ENCODE data around the gene TFB1M. TPM values are rescaled to one million over a fixed set of nuclear protein-coding genes. Genes with fewer than 3 reads are reported as not detected.

TFB1M gene
- total RNA-seq, 2 experiments from 2014 or later, result 7.2 to 9.2 TPM

DNA sequence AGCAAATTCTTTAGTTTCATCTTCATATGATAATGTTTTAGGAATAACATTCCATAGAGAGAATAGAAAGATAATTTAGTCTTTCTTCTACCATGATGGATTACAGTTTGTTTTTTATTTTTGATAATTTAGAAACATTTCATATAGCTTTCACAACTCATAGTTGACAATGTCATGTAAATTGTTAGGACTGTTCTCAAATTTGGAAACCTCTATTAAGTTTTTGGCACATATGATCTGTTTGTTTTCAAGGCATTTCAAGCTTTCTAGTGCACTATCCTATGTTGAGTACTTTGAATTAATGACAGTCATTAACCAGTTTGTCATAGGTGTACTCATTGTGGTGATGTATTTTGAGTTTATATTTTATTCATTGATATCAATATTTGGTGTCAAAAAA, 10.7 kb upstream of the TFB1M start:
- no peaks in the 10 kb centered on the region for H3K27me3 ChIP-seq (ENCODE audit: control insufficient read depth in 1 of 2, insufficient read depth in 2 of 2, low read length in 2 of 2)
- no peaks in the 10 kb centered on the region for H3K9me3 ChIP-seq (ENCODE audit: control insufficient read depth in 1 of 2, insufficient read depth in 1 of 2, low read length in 2 of 2)
- Mint-ChIP-seq H3K27me3 (no peaks in the 10 kb centered on the region), H3K27ac (no peak overlapping the region), H3K36me3 (ENCODE audit: low read depth) (no peaks in the 10 kb centered on the region), H3K9me3 (no peaks in the 10 kb centered on the region), H3K4me3 (no peak overlapping the region), H3K4me1 (ENCODE audit: low read depth) (peaks cover 13% of the 10 kb centered on the region)
- CTCF ChIA-PET, result no interaction called here
- POLR2A ChIA-PET, result no interaction called here
- H3K36me3 ChIP-seq (ENCODE audit: insufficient read depth, low read length), result no peaks in the 10 kb centered on the region
- H3K27ac ChIP-seq (ENCODE audit: low read depth in 1 of 2, low read length in 2 of 2), result no peak overlapping the region
- no peak for DNase-seq
- intact Hi-C loops (cut with DNase I, micrococcal nuclease), result loop anchor here (5.0 to 10.0 kb wide), 4 partner anchors 1070 to 1947 kb away; no protein-coding TSS in a partner anchor
- TF ChIP-seq, protein P1, sequence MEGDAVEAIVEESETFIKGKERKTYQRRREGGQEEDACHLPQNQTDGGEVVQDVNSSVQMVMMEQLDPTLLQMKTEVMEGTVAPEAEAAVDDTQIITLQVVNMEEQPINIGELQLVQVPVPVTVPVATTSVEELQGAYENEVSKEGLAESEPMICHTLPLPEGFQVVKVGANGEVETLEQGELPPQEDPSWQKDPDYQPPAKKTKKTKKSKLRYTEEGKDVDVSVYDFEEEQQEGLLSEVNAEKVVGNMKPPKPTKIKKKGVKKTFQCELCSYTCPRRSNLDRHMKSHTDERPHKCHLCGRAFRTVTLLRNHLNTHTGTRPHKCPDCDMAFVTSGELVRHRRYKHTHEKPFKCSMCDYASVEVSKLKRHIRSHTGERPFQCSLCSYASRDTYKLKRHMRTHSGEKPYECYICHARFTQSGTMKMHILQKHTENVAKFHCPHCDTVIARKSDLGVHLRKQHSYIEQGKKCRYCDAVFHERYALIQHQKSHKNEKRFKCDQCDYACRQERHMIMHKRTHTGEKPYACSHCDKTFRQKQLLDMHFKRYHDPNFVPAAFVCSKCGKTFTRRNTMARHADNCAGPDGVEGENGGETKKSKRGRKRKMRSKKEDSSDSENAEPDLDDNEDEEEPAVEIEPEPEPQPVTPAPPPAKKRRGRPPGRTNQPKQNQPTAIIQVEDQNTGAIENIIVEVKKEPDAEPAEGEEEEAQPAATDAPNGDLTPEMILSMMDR (IDR thresholded peaks at IDR 0.05), result no peak
- no peaks in the 10 kb centered on the region for H3K4me1 ChIP-seq (ENCODE audit: insufficient read depth, low read length)
- no peak overlapping the region for H3K4me3 ChIP-seq (ENCODE audit: low read length)
- ATAC-seq (ENCODE audit: poor library complexity), result no peak

DNA sequence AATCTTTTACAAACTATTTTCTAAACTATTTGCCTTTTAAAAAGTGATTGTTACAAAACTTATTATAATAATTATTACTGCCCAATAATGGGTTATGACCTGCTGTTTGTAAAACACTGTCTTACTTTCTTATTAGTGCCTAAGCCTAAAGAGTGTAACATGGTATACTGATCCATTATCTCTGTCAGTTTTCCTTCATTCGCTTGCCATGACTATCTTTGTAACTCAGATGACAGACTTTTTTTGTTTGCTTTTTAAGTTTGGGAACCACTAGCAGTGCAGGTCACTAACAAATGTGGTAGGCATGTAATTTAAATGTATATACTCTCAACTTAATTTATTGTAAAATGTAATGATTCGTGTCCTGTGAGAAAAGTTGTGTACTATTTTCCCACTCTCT, 9.9 kb upstream of the TFB1M start:
- no peaks in the 10 kb centered on the region for H3K36me3 ChIP-seq (ENCODE audit: insufficient read depth, low read length)
- H3K27me3 ChIP-seq (ENCODE audit: control insufficient read depth in 1 of 2, insufficient read depth in 2 of 2, low read length in 2 of 2), result no peaks in the 10 kb centered on the region
- H3K27ac ChIP-seq (ENCODE audit: low read depth in 1 of 2, low read length in 2 of 2), result no peak overlapping the region
- H3K4me1 ChIP-seq (ENCODE audit: insufficient read depth, low read length), result no peaks in the 10 kb centered on the region
- ATAC-seq (ENCODE audit: poor library complexity) (no peak), DNase-seq (no peak)
- Mint-ChIP-seq H3K4me3 (no peak overlapping the region), H3K9me3 (no peaks in the 10 kb centered on the region), H3K36me3 (ENCODE audit: low read depth) (no peaks in the 10 kb centered on the region), H3K27ac (no peak overlapping the region), H3K27me3 (no peaks in the 10 kb centered on the region), H3K4me1 (ENCODE audit: low read depth) (peaks cover 13% of the 10 kb centered on the region)
- no peak overlapping the region for H3K4me3 ChIP-seq (ENCODE audit: low read length)
- H3K9me3 ChIP-seq (ENCODE audit: control insufficient read depth in 1 of 2, insufficient read depth in 1 of 2, low read length in 2 of 2), result no peaks in the 10 kb centered on the region
- TF ChIP-seq, protein P1 (IDR thresholded peaks at IDR 0.05), result no peak
- CTCF ChIA-PET, result no interaction called here
- intact Hi-C loops (cut with DNase I, micrococcal nuclease), result loop anchor here in 1 of 2 experiments (5.0 to 10.0 kb wide), 3 partner anchors 1071 to 1948 kb away; no protein-coding TSS in a partner anchor
- POLR2A ChIA-PET, result no interaction called here

DNA sequence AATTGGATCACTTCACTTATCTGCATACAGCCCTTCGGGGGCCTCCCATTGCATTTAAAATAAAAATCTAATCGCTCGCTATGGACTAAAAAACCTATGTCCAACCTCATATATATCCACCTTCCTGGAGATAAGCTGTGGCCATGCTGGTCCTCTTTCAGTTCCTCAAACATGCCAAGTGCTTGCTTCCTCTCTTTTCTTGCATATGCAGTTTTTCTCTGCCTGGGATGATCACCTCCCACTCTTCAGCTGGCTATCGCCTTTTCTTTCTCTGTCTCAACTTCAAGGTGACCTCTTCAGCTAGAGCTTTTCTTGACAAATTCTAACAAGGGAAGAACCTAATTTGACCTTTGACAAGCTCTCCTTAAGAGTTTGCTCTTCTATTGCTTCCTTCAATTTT, 5.6 kb upstream of the TFB1M start:
- intact Hi-C loops (cut with DNase I, micrococcal nuclease), result loop anchor here (5.0 to 10.0 kb wide), 6 partner anchors 143 to 1952 kb away; partner anchors contain the start of gene ARID1B (in 1 of the 2)
- H3K36me3 Mint-ChIP-seq (ENCODE audit: low read depth), result no peaks in the 10 kb centered on the region
- peaks cover 7% of the 10 kb centered on the region for H3K4me1 Mint-ChIP-seq (ENCODE audit: low read depth)
- H3K27ac Mint-ChIP-seq, result no peak overlapping the region
- no peaks in the 10 kb centered on the region for H3K27me3 ChIP-seq (ENCODE audit: control insufficient read depth in 1 of 2, insufficient read depth in 2 of 2, low read length in 2 of 2)
- ATAC-seq (ENCODE audit: poor library complexity), result no peak
- TF ChIP-seq, protein P1 (IDR thresholded peaks at IDR 0.05), result no peak
- H3K9me3 Mint-ChIP-seq, result no peaks in the 10 kb centered on the region
- H3K9me3 ChIP-seq (ENCODE audit: control insufficient read depth in 1 of 2, insufficient read depth in 1 of 2, low read length in 2 of 2), result no peaks in the 10 kb centered on the region
- ChIA-PET CTCF (interaction anchor here (0.7 kb wide), 1 partner anchor 52 kb away, joined by 3 read pairs; no protein-coding TSS in a partner anchor), POLR2A (interaction anchor here (1.1 kb wide), 1 partner anchor 148 kb away, joined by 3 read pairs; no protein-coding TSS in a partner anchor)
- H3K4me1 ChIP-seq (ENCODE audit: insufficient read depth, low read length), result no peaks in the 10 kb centered on the region
- DNase-seq, result no peak
- H3K36me3 ChIP-seq (ENCODE audit: insufficient read depth, low read length), result no peaks in the 10 kb centered on the region
- no peak overlapping the region for H3K4me3 Mint-ChIP-seq
- H3K27ac ChIP-seq (ENCODE audit: low read depth in 1 of 2, low read length in 2 of 2), result no peak overlapping the region
- no peak overlapping the region for H3K4me3 ChIP-seq (ENCODE audit: low read length)
- no peaks in the 10 kb centered on the region for H3K27me3 Mint-ChIP-seq

Data from CD4-positive, alpha-beta T cell (primary cell).